HFFc6 (cell line): ENCODE data around the gene APP. TPM values are rescaled to one million over a fixed set of nuclear protein-coding genes. Genes with fewer than 3 reads are reported as not detected.

Experiments used
- DNase-seq: peaks from one replicate; pipeline ENCODE4 v3.0.0-alpha.2; 2018
- H3K27ac Mint-ChIP-seq: 2 replicates; pipeline ENCODE4 v1.8.0; 2020; ENCODE audit warnings: mild to moderate bottlenecking, mixed read lengths
- H3K27me3 Mint-ChIP-seq: 2 replicates; pipeline ENCODE4 v1.8.0; 2021; ENCODE audit warnings: mild to moderate bottlenecking, moderate library complexity, mixed read lengths; ENCODE audit not compliant: insufficient read depth
- H3K36me3 Mint-ChIP-seq: 2 replicates; pipeline ENCODE4 v1.8.0; 2021; ENCODE audit warnings: low read depth, mixed read lengths
- H3K4me1 Mint-ChIP-seq: 2 replicates; pipeline ENCODE4 v1.8.0; 2020; ENCODE audit warnings: low read depth, mixed read lengths
- H3K4me3 Mint-ChIP-seq: 2 replicates; pipeline ENCODE4 v1.8.0; 2020; ENCODE audit warnings: mild to moderate bottlenecking, moderate library complexity, mixed read lengths
- H3K9me3 Mint-ChIP-seq: 2 replicates; pipeline ENCODE4 v1.8.0; 2020; ENCODE audit warnings: mild to moderate bottlenecking, mixed read lengths
- CTCF ChIP-seq: fragments of 200-600 bp; sonication (generic); IDR thresholded peaks from 2 replicates; pipeline ENCODE4 v1.5.0; 2021; ENCODE audit warnings: antibody characterized with exemption, mild to moderate bottlenecking
- total RNA-seq, 6 experiments: library from RNA; stranded (reverse); fragmentation: NEBNext Ultra II Directional; extraction: Animal tissue kit (Norgen Biotek cat#: 25700); gene quantifications; 2 replicates in 1 of 6; 3 replicates in 5 of 6; pipeline ENCODE4 v1.2.3, GENCODE V29; 2021

APP gene
- total RNA-seq, 6 experiments from 2014 or later = 396 to 438 (median 425) TPM

- DNase-seq = no peak
- Mint-ChIP-seq H3K4me1 (peaks cover 14% of the 10 kb centered on the region), H3K36me3 (peaks cover 9% of the 10 kb centered on the region), H3K27ac (no peak overlapping the region), H3K4me3 (no peak overlapping the region), H3K27me3 (no peaks in the 10 kb centered on the region; the same call in 1 of the 2 replicates), H3K9me3 (no peaks in the 10 kb centered on the region)
- no peak for TF ChIP-seq CTCF
These were observed 258.2 kb downstream of the APP start for GRCh38 chr21:25912402-25912746.

- TF ChIP-seq CTCF = no peak
- H3K27ac Mint-ChIP-seq = no peak overlapping the region
- no peak for DNase-seq
- H3K9me3 Mint-ChIP-seq = no peaks in the 10 kb centered on the region
- peaks cover 14% of the 10 kb centered on the region for H3K4me1 Mint-ChIP-seq
- H3K36me3 Mint-ChIP-seq = peaks cover 9% of the 10 kb centered on the region
- no peaks in the 10 kb centered on the region; the same call in 1 of the 2 replicates for H3K27me3 Mint-ChIP-seq
- no peak overlapping the region for H3K4me3 Mint-ChIP-seq
These were observed 258.7 kb downstream of the APP start for GRCh38 chr21:25911730-25912401.

GRCh38 chr21:25910809-25911208 lies 259.8 kb downstream of the APP start:
- H3K9me3 Mint-ChIP-seq = no peaks in the 10 kb centered on the region
- H3K4me1 Mint-ChIP-seq = peaks cover 14% of the 10 kb centered on the region
- H3K27ac Mint-ChIP-seq = no peak overlapping the region
- DNase-seq = no peak
- no peak for TF ChIP-seq CTCF
- no peaks in the 10 kb centered on the region; the same call in 1 of the 2 replicates for H3K27me3 Mint-ChIP-seq
- peaks cover 9% of the 10 kb centered on the region for H3K36me3 Mint-ChIP-seq
- no peak overlapping the region for H3K4me3 Mint-ChIP-seq

- Mint-ChIP-seq H3K4me1 (peaks cover 14% of the 10 kb centered on the region), H3K36me3 (peaks cover 16% of the 10 kb centered on the region), H3K27me3 (no peaks in the 10 kb centered on the region), H3K9me3 (no peaks in the 10 kb centered on the region), H3K27ac (no peak overlapping the region), H3K4me3 (no peak overlapping the region)
- DNase-seq = no peak
- no peak for TF ChIP-seq CTCF
These were observed 261.2 kb downstream of the APP start for GRCh38 chr21:25909341-25909740.

GRCh38 chr21:25908495-25908894 lies 262.1 kb downstream of the APP start:
- Mint-ChIP-seq H3K27me3 (peaks cover 1% of the 10 kb centered on the region; the same call in 1 of the 2 replicates), H3K4me1 (peaks cover 14% of the 10 kb centered on the region), H3K9me3 (no peaks in the 10 kb centered on the region), H3K4me3 (no peak overlapping the region), H3K36me3 (peaks cover 22% of the 10 kb centered on the region), H3K27ac (no peak overlapping the region)
- no peak for TF ChIP-seq CTCF
- no peak for DNase-seq
